Neural cell (in vitro differentiated cells): ENCODE results near the gene TIE1. TPM values are rescaled to one million over a fixed set of nuclear protein-coding genes. Genes with fewer than 3 reads are reported as not detected.

Experiments
- H2AFZ ChIP-seq: fragments of 200-600, 300-800 bp; sonication (generic), shearing (Covaris generic); 2 replicates; pipeline ENCODE4 v1.6.0; 2014; ENCODE audit warnings: low read depth, mild to moderate bottlenecking, antibody characterized with exemption, low read length, moderate library complexity
- H3F3A ChIP-seq: fragments of 200-600 bp; shearing (Covaris generic); 2 replicates; pipeline ENCODE4 v1.6.1; 2016; ENCODE audit warnings: mild to moderate bottlenecking, moderate library complexity, mixed read lengths, antibody characterized with exemption, low read length; ENCODE audit not compliant: insufficient read depth, poor library complexity, severe bottlenecking
- H3K27ac ChIP-seq: fragments of 200-600, 300-800 bp; sonication (generic), shearing (Covaris generic); 2 replicates; pipeline ENCODE4 v1.5.1; 2014; ENCODE audit warnings: mild to moderate bottlenecking, low read length, moderate library complexity
- H3K27me3 ChIP-seq: fragments of 300-800, 200-600 bp; sonication (generic), shearing (Covaris generic); 2 replicates; pipeline ENCODE4 v1.6.0; 2014; ENCODE audit warnings: mild to moderate bottlenecking, low read depth, low read length, moderate library complexity; ENCODE audit not compliant: insufficient read depth
- H3K36me3 ChIP-seq: fragments of 300-800, 200-600 bp; sonication (generic), shearing (Covaris generic); 2 replicates; pipeline ENCODE4 v1.5.1; 2014; ENCODE audit warnings: mild to moderate bottlenecking, antibody characterized with exemption, low read length, moderate library complexity; ENCODE audit not compliant: insufficient read depth
- H3K4me2 ChIP-seq: fragments of 300-800, 200-600 bp; sonication (generic), shearing (Covaris generic); 2 replicates; pipeline ENCODE4 v1.6.0; 2014; ENCODE audit warnings: mild to moderate bottlenecking, low read length
- H3K4me3 ChIP-seq: fragments of 300-800, 200-600 bp; sonication (generic), shearing (Covaris generic); 2 replicates; pipeline ENCODE4 v1.5.1; 2014; ENCODE audit warnings: mild to moderate bottlenecking, low read length, moderate library complexity
- H3K79me2 ChIP-seq: fragments of 200-600 bp; shearing (Covaris generic); replicated peaks from 2 replicates; pipeline ENCODE4 v1.6.0; 2014; ENCODE audit warnings: mild to moderate bottlenecking, low read length, moderate library complexity; ENCODE audit not compliant: insufficient read depth
- H3K9ac ChIP-seq: fragments of 300-800, 200-600 bp; sonication (generic), shearing (Covaris generic); 2 replicates; pipeline ENCODE4 v1.6.1; 2016; ENCODE audit warnings: mild to moderate bottlenecking, low read length, mixed read lengths
- H3K9me2 ChIP-seq: fragments of 200-600 bp; shearing (Covaris generic); 2 replicates; pipeline ENCODE4 v1.6.1; 2016; ENCODE audit warnings: mild to moderate bottlenecking, low read length, mixed read lengths; ENCODE audit not compliant: insufficient read depth
- H3K9me3 ChIP-seq: fragments of 200-600, 300-800 bp; sonication (generic), shearing (Covaris generic); 2 replicates; pipeline ENCODE4 v1.6.1; 2016; ENCODE audit warnings: mild to moderate bottlenecking, mixed run types, low read length, moderate library complexity, mixed read lengths
- H4K20me1 ChIP-seq: fragments of 200-600 bp; shearing (Covaris generic); 2 replicates; pipeline ENCODE4 v1.6.1; 2016; ENCODE audit warnings: mild to moderate bottlenecking, mixed run types; ENCODE audit not compliant: insufficient read depth
- EP300 ChIP-seq: fragments of 450-650 bp; conservative IDR thresholded peaks from 2 replicates; pipeline ENCODE4 v1.6.1; 2014; ENCODE audit warnings: antibody characterized with exemption, mild to moderate bottlenecking, moderate library complexity; ENCODE audit not compliant: poor library complexity, severe bottlenecking
- EZH2 ChIP-seq: fragments of 200-600, 300-800 bp; shearing (Covaris generic), sonication (generic); IDR thresholded peaks from 2 replicates; pipeline ENCODE4 v1.6.1; 2014; ENCODE audit warnings: antibody characterized with exemption, low read length, borderline replicate concordance, mild to moderate bottlenecking; ENCODE audit not compliant: insufficient read depth, poor library complexity, severe bottlenecking
- MXI1 ChIP-seq: fragments of 450-650 bp; conservative IDR thresholded peaks from 2 replicates; pipeline ENCODE4 v1.6.1; 2014; ENCODE audit warnings: antibody characterized with exemption, mild to moderate bottlenecking; ENCODE audit not compliant: poor library complexity, severe bottlenecking
- POLR2AphosphoS5 ChIP-seq: IDR thresholded peaks from 2 replicates; pipeline ENCODE4 v1.6.1; 2012
- RAD21 ChIP-seq: fragments of 450-650 bp; conservative IDR thresholded peaks from 2 replicates; pipeline ENCODE4 v1.6.1; 2014; ENCODE audit warnings: antibody characterized with exemption, mild to moderate bottlenecking, moderate library complexity
- SMC3 ChIP-seq: fragments of 450-650 bp; conservative IDR thresholded peaks from 2 replicates; pipeline ENCODE4 v1.6.1; 2014; ENCODE audit warnings: antibody characterized with exemption, mild to moderate bottlenecking, moderate library complexity; ENCODE audit not compliant: poor library complexity
- TAF1 ChIP-seq: IDR thresholded peaks from 2 replicates; pipeline ENCODE4 v1.6.1; 2012; ENCODE audit warnings: low read depth
- polyA plus RNA-seq: library from polyadenylated mRNA; depleted of rRNA; stranded (reverse); fragments of >200 nt; gene quantifications from 2 replicates; pipeline ENCODE4 v1.2.3, GENCODE V29; 2014
- TF ChIP-seq, protein P1 (sequence below): IDR thresholded peaks from 2 replicates; pipeline ENCODE4 v1.6.1; 2012; ENCODE audit warnings: borderline replicate concordance
- TF ChIP-seq, protein P2 (sequence below): fragments of 450-650 bp; IDR thresholded peaks from 2 replicates; pipeline ENCODE4 v1.5.1; 2014; ENCODE audit warnings: antibody characterized with exemption, mild to moderate bottlenecking, moderate library complexity; ENCODE audit not compliant: poor library complexity, severe bottlenecking

The TIE1 gene
- polyA plus RNA-seq, 1 donor from 2014 or later = not detected

DNA sequence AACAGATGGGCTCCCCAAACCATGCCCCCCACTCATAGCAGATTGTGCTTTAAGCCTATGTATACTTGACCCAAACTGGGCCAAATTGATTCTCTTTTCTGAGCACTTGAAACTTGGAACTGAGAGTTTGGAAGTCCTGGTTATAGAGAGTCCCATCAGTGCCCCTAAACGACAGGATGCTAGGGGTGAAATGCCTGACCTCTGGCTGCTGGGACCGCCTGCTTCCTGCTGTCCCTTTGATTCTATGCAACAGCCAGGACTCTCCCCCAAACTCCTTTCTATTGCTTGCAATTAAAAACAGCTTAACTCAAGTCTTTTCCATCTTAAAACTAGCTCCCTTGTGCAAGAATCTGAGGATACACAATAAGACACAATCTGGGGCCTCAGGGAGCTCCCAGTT, 20.1 kb upstream of the TIE1 start:
- Histone ChIP-seq H3K79me2 (no peaks in the 10 kb centered on the region), H3K9ac (no peak overlapping the region), H3K27ac (no peak overlapping the region), H3F3A (no peaks in the 10 kb centered on the region), H3K4me2 (no peak overlapping the region), H3K4me3 (no peak overlapping the region), H2AFZ (no peak overlapping the region), H4K20me1 (no peaks in the 10 kb centered on the region), H3K36me3 (no peaks in the 10 kb centered on the region), H3K9me3 (no peaks in the 10 kb centered on the region), H3K9me2 (no peaks in the 10 kb centered on the region), H3K27me3 (no peaks in the 10 kb centered on the region)
- TF ChIP-seq, protein P1, sequence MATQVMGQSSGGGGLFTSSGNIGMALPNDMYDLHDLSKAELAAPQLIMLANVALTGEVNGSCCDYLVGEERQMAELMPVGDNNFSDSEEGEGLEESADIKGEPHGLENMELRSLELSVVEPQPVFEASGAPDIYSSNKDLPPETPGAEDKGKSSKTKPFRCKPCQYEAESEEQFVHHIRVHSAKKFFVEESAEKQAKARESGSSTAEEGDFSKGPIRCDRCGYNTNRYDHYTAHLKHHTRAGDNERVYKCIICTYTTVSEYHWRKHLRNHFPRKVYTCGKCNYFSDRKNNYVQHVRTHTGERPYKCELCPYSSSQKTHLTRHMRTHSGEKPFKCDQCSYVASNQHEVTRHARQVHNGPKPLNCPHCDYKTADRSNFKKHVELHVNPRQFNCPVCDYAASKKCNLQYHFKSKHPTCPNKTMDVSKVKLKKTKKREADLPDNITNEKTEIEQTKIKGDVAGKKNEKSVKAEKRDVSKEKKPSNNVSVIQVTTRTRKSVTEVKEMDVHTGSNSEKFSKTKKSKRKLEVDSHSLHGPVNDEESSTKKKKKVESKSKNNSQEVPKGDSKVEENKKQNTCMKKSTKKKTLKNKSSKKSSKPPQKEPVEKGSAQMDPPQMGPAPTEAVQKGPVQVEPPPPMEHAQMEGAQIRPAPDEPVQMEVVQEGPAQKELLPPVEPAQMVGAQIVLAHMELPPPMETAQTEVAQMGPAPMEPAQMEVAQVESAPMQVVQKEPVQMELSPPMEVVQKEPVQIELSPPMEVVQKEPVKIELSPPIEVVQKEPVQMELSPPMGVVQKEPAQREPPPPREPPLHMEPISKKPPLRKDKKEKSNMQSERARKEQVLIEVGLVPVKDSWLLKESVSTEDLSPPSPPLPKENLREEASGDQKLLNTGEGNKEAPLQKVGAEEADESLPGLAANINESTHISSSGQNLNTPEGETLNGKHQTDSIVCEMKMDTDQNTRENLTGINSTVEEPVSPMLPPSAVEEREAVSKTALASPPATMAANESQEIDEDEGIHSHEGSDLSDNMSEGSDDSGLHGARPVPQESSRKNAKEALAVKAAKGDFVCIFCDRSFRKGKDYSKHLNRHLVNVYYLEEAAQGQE = no peak
- TF ChIP-seq EZH2 (no peak), TAF1 (no peak), EP300 (no peak), RAD21 (no peak), SMC3 (no peak), POLR2AphosphoS5 (no peak), MXI1 (no peak)
- TF ChIP-seq, protein P2, sequence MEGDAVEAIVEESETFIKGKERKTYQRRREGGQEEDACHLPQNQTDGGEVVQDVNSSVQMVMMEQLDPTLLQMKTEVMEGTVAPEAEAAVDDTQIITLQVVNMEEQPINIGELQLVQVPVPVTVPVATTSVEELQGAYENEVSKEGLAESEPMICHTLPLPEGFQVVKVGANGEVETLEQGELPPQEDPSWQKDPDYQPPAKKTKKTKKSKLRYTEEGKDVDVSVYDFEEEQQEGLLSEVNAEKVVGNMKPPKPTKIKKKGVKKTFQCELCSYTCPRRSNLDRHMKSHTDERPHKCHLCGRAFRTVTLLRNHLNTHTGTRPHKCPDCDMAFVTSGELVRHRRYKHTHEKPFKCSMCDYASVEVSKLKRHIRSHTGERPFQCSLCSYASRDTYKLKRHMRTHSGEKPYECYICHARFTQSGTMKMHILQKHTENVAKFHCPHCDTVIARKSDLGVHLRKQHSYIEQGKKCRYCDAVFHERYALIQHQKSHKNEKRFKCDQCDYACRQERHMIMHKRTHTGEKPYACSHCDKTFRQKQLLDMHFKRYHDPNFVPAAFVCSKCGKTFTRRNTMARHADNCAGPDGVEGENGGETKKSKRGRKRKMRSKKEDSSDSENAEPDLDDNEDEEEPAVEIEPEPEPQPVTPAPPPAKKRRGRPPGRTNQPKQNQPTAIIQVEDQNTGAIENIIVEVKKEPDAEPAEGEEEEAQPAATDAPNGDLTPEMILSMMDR = no peak

DNA sequence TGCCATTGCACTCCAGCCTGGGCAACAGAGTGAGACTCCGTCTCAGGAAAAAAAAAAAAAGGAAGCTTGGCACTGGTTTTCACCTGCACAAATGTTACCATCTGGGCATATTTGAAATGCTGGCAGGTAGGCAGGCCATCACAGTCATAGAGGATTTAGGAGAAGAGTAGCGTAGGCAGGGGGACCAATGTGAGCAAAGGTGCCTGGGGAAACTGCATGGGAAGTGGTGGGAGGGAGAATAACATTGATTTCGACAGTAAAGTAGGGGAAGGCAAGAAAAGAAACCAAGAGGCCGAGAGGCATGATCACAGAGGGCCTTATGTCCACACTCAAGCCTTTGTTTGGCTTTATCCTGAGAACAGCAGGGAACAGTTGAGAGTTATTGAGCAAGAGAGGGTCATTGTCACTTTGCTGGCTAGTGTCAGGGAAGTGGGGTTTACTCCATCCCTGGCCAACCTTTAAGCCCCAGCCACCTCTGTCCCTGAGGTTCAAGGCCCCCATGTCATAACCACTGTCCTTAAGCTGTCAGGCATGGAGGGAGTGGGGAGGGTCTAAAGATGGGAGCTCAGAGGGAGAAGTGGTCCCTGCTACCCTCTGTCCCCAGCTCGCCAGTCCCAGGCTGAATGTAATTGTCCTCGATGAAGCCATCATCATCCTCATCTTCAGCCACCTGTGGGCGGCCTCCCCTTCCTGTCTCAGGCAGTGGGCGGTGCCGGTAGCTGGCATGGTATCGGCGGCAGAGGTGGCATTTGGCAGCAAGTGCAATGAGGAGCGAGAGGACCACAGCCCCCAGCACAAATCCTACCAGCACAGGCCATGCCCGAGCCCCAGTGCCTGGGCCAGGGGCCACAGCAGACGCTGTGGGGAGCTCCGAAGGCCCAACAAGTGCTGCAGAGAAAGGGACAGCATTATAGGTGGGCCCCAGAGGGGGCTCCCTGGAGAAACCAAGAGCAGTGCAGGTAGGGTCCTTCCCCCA, 18.3 kb upstream of the TIE1 start:
- no peaks in the 10 kb centered on the region for H4K20me1 ChIP-seq
- H3K4me3 ChIP-seq = no peak overlapping the region
- H3K36me3 ChIP-seq = no peaks in the 10 kb centered on the region
- no peak overlapping the region for H3K4me2 ChIP-seq
- no peaks in the 10 kb centered on the region for H3F3A ChIP-seq
- H2AFZ ChIP-seq = no peak overlapping the region
- H3K79me2 ChIP-seq = no peaks in the 10 kb centered on the region
- H3K27ac ChIP-seq = no peak overlapping the region
- no peak overlapping the region for H3K9ac ChIP-seq
- TF ChIP-seq, protein P1 = no peak
- TF ChIP-seq EP300 (no peak), SMC3 (no peak), POLR2AphosphoS5 (no peak), TAF1 (no peak), EZH2 (no peak), RAD21 (no peak), MXI1 (no peak)
- TF ChIP-seq, protein P2 = no peak
- H3K9me2 ChIP-seq = no peaks in the 10 kb centered on the region
- H3K27me3 ChIP-seq = no peaks in the 10 kb centered on the region
- H3K9me3 ChIP-seq = no peaks in the 10 kb centered on the region
